ENCODE measurements around the gene SPHK1. TPM values are rescaled to one million over a fixed set of nuclear protein-coding genes. Genes with fewer than 3 reads are reported as not detected.

SPHK1 gene
- polyA plus RNA-seq, 1 of the 3 experiments (the other 2 are of a cell fraction): 12.3 TPM

- peaks cover 9 to 23% of the 10 kb centered on the region in 2 experiments; a peak in 2 of 4 replicates for H3K4me1 ChIP-seq (ENCODE audit: control insufficient read depth in 1 of 2, insufficient read depth in 2 of 2, low read depth in 1 of 2, low read length in 1 of 2)
- H2AFZ ChIP-seq (ENCODE audit: low read depth): no peak overlapping the region
- no peak overlapping the region for H3K4me3 ChIP-seq (ENCODE audit: low read depth in 2 of 2, low read length in 1 of 2)
- CTCF ChIA-PET: interaction anchor here (0.7 to 1.9 kb wide), 8 partner anchors 9 to 259 kb away, joined by 3 to 6 read pairs (median 3); no protein-coding TSS in a partner anchor
- H3K9me3 ChIP-seq: no peaks in the 10 kb centered on the region
- no peaks in the 10 kb centered on the region for H3K27me3 ChIP-seq (ENCODE audit: insufficient read depth)
- H4K20me1 ChIP-seq (ENCODE audit: insufficient read depth): peaks cover 48% of the 10 kb centered on the region
- no peaks in the 10 kb centered on the region for H3K36me3 ChIP-seq (replicated peaks in 1 of 2; ENCODE audit: control insufficient read depth in 1 of 2, insufficient read depth in 2 of 2, low read length in 1 of 2)
- H3K79me2 ChIP-seq (ENCODE audit: insufficient read depth): peaks cover 54% of the 10 kb centered on the region
- no peaks in the 10 kb centered on the region for H3K9me2 ChIP-seq
- no peak for TF ChIP-seq CHD2 (IDR thresholded peaks at IDR 0.05; ENCODE audit: low read length, partially characterized antibody)
- TF ChIP-seq FOSL2 (IDR thresholded peaks at IDR 0.05; ENCODE audit: borderline replicate concordance, low read depth): no peak
- TF ChIP-seq RAD21 (IDR thresholded peaks at IDR 0.05; ENCODE audit: low read length): no peak
- no peak for TF ChIP-seq MEF2A (IDR thresholded peaks at IDR 0.05; ENCODE audit: borderline replicate concordance, low read depth)
- no peak for TF ChIP-seq IRF3 (IDR thresholded peaks at IDR 0.05; ENCODE audit: low read depth, low read length)
- TF ChIP-seq NRF1 (IDR thresholded peaks at IDR 0.05; ENCODE audit: low read depth, low read length): no peak
- no peak for TF ChIP-seq RXRA (IDR thresholded peaks at IDR 0.05; ENCODE audit: borderline replicate concordance, low read depth)
- no peak for TF ChIP-seq EP300 (IDR thresholded peaks at IDR 0.05; ENCODE audit: borderline replicate concordance in 1 of 2, low read depth in 1 of 2, low read length in 1 of 2)
- TF ChIP-seq TAF1 (IDR thresholded peaks at IDR 0.05; ENCODE audit: borderline replicate concordance, low read depth, low read length): no peak
- no peak for TF ChIP-seq RCOR1 (IDR thresholded peaks at IDR 0.05; ENCODE audit: low read length)
- no peak for TF ChIP-seq POLR2AphosphoS5 (IDR thresholded peaks at IDR 0.05; ENCODE audit: low read depth, low read length)
- TF ChIP-seq USF2 (IDR thresholded peaks at IDR 0.05; ENCODE audit: borderline replicate concordance, low read depth, low read length): no peak
- no peak for TF ChIP-seq GABPA (IDR thresholded peaks at IDR 0.05; ENCODE audit: low read depth)
- no peak for TF ChIP-seq JUND (IDR thresholded peaks at IDR 0.05)
- no peak for TF ChIP-seq CTCF (IDR thresholded peaks at IDR 0.05)
- no peak for TF ChIP-seq MAX (IDR thresholded peaks at IDR 0.05; ENCODE audit: low read depth)
- no peak for TF ChIP-seq TEAD4 (IDR thresholded peaks at IDR 0.05; ENCODE audit: borderline replicate concordance, insufficient read depth)
- no peak for TF ChIP-seq MXI1 (IDR thresholded peaks at IDR 0.05; ENCODE audit: low read depth, low read length)
- TF ChIP-seq FOXM1 (IDR thresholded peaks at IDR 0.05; ENCODE audit: low read depth): no peak
- TF ChIP-seq EZH2phosphoT487 (IDR thresholded peaks at IDR 0.05; ENCODE audit: borderline replicate concordance, low read depth): no peak
- DNase-seq: no peak
- WGBS (ENCODE audit: low lambda C conversion rate): 89% methylated on average over 6 of the region's 6 CpGs
- H3F3A ChIP-seq (replicated peaks; ENCODE audit: insufficient read depth): peaks cover 3% of the 10 kb centered on the region
- POLR2A ChIA-PET: no interaction called here
- no peak overlapping the region for H3K9ac ChIP-seq
- no peak overlapping the region for H3K4me2 ChIP-seq
- no peak overlapping the region for H3K27ac ChIP-seq (ENCODE audit: low read depth in 2 of 2, low read length in 1 of 2)
Measured at GRCh38 chr17:76422860-76423259, 38.5 kb downstream of the SPHK1 start.
